Hepatocyte (in vitro differentiated cells): ENCODE data around the gene KPNA3.

Source experiments
- CTCF ChIP-seq: fragments of 200-600 bp; sonication (generic); IDR thresholded peaks from 2 replicates; pipeline ENCODE4 v1.5.1; 2016; ENCODE audit warnings: antibody characterized with exemption, mild to moderate bottlenecking; ENCODE audit not compliant: poor library complexity
- EZH2 ChIP-seq: fragments of 200-600 bp; sonication (generic); IDR thresholded peaks from 2 replicates; pipeline ENCODE4 v1.6.1; 2016; ENCODE audit warnings: antibody characterized with exemption, mild to moderate bottlenecking, borderline replicate concordance

GRCh38 chr13:49697468-49697867 lies 95.0 kb downstream of the KPNA3 start:
- TF ChIP-seq CTCF, result no peak
- TF ChIP-seq EZH2, result no peak
